ENCODE results near the gene PRDM12.

PRDM12 gene

DNA sequence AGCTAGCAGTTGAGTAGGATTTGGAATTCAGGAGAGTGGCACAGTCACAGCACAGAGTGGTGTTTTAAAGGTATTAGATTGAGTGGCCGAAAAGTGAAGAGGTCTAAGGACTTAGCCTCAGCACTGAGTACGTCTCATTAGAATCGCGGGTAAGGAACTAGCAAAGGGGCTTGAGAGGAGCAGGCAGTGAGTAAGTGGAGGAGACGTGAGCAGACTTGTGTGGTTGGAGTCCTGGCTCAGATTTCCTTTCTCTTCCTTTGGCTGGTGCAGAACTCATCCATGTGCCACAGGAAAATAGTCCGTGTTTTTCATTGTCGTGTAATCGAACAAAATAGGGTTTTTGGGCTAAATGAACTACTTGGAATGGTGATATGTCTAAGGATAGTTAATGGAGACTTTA is 32.6 kb downstream of the PRDM12 start:
- Histone ChIP-seq H3K4me3 (ENCODE audit: low read depth, low read length) (no peak overlapping the region), H3K36me3 (replicated peaks) (peaks cover 40% of the 10 kb centered on the region), H3K27me3 (replicated peaks) (no peaks in the 10 kb centered on the region), H3K27ac (no peak overlapping the region)
- TF ChIP-seq, protein P1, sequence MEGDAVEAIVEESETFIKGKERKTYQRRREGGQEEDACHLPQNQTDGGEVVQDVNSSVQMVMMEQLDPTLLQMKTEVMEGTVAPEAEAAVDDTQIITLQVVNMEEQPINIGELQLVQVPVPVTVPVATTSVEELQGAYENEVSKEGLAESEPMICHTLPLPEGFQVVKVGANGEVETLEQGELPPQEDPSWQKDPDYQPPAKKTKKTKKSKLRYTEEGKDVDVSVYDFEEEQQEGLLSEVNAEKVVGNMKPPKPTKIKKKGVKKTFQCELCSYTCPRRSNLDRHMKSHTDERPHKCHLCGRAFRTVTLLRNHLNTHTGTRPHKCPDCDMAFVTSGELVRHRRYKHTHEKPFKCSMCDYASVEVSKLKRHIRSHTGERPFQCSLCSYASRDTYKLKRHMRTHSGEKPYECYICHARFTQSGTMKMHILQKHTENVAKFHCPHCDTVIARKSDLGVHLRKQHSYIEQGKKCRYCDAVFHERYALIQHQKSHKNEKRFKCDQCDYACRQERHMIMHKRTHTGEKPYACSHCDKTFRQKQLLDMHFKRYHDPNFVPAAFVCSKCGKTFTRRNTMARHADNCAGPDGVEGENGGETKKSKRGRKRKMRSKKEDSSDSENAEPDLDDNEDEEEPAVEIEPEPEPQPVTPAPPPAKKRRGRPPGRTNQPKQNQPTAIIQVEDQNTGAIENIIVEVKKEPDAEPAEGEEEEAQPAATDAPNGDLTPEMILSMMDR (IDR thresholded peaks at IDR 0.05; ENCODE audit: low read depth, low read length, missing control alignments), result no peak
- in situ Hi-C loops (cut with HindIII; ENCODE audit: low pct_ligation_motif_present, low sequenced_read_pairs), result no loop called here
- no peak for DNase-seq

DNA sequence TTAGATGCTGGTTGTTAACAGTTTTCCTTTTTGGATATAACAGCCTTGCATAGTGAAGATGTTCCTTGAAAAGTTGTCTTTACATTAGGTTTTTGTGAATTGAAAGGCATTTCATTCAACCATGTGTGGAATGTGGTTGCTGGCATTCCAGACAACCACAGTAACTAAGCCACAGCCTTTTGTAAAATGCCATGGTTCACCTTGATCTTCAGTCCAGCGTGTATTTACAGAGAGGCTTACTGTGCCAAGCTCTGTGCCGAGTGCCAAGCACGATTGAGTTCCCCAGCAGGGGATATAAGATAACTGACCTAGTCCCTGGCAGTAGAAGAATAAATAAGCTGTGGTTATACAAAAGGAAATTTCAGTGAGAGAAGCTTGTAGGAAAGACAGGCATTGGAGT is 34.1 kb downstream of the PRDM12 start:
- in situ Hi-C loops (cut with HindIII; ENCODE audit: low pct_ligation_motif_present, low sequenced_read_pairs), result no loop called here
- TF ChIP-seq, protein P1 (IDR thresholded peaks at IDR 0.05; ENCODE audit: low read depth, low read length, missing control alignments), result no peak
- H3K27ac ChIP-seq, result no peak overlapping the region
- peaks cover 54% of the 10 kb centered on the region for H3K36me3 ChIP-seq (replicated peaks)
- no peak overlapping the region for H3K4me3 ChIP-seq (ENCODE audit: low read depth, low read length)
- no peak for DNase-seq
- H3K27me3 ChIP-seq (replicated peaks), result no peaks in the 10 kb centered on the region

DNA sequence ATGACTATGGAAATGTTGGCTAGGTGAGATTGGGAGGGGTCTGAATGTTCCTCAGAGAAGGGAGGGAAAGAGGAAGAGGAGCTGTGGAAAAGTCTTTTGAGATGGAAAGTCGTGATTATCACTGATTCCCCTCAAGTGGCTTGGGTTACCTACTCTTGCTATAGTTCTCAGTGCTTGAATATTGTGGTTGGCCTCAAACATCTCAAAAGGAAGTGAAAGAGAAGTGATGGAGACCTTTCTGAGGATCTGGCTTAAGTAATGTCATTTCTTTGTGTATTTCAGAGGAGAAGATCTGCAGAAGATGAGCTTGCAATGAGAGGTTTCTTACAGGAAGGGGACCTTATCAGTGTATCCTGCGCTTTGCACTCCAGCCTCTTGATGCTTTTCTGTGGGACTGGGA is 34.7 kb downstream of the PRDM12 start:
- peaks cover 59% of the 10 kb centered on the region for H3K36me3 ChIP-seq (replicated peaks)
- TF ChIP-seq, protein P1 (IDR thresholded peaks at IDR 0.05; ENCODE audit: low read depth, low read length, missing control alignments), result no peak
- H3K4me3 ChIP-seq (ENCODE audit: low read depth, low read length), result no peak overlapping the region
- in situ Hi-C loops (cut with HindIII; ENCODE audit: low pct_ligation_motif_present, low sequenced_read_pairs), result no loop called here
- H3K27ac ChIP-seq, result no peak overlapping the region
- no peaks in the 10 kb centered on the region for H3K27me3 ChIP-seq (replicated peaks)
- no peak for DNase-seq

DNA sequence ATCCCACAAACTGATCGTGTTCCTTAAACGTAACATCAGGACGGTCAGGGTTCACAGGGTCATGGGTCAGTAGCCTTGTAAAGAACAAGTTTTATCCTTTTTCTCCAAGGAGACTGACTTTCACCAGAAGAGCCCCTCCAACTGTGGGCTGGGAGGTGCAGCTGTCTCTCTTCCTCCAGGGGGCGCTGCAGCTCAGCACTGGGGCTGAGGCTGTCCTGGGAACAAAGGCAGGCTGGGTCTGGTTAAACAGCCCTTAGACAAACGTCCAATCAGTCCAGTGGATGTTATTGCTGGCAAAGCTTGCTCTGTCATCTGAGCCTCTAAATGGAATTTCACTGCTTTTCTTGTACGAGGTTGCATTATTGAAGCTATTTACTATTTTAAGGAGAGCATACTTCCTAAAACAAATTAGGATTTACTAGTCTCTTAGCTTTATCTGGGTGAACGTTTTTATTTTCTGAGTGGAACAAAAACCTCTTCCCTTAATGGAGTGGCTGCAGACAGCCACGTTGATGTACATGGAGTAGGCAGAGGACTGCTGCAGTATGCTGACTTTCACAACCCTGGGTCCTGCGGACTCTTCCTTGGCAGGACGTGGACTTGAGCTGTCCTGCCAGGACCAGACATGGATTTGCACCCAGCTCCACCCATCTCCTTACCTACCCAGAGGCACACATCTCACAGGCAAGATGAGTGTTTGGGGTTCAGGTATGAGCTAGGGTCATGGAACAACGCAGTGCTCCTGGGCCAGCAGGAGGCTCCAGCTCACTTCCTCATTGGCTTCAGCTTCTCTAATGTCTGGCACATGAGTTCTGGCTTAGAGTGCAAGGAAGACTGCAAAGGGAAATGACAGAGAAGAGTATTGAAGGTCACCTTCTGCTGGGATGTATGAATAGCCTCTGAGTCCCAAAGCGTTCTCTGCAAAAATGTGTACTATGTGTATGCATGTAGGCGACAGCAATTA is 36.9 kb downstream of the PRDM12 start:
- no peak overlapping the region for H3K4me3 ChIP-seq (ENCODE audit: low read depth, low read length)
- in situ Hi-C loops (cut with HindIII; ENCODE audit: low pct_ligation_motif_present, low sequenced_read_pairs), result loop anchor here (25.0 kb wide), 1 partner anchor 161 kb away; no protein-coding TSS in a partner anchor
- H3K27me3 ChIP-seq (replicated peaks), result no peaks in the 10 kb centered on the region
- TF ChIP-seq, protein P1 (IDR thresholded peaks at IDR 0.05; ENCODE audit: low read depth, low read length, missing control alignments), result peak; percentile 100
- DNase-seq, result peak; percentile 82
- no peak overlapping the region for H3K27ac ChIP-seq
- peaks cover 54% of the 10 kb centered on the region for H3K36me3 ChIP-seq (replicated peaks)

DNA sequence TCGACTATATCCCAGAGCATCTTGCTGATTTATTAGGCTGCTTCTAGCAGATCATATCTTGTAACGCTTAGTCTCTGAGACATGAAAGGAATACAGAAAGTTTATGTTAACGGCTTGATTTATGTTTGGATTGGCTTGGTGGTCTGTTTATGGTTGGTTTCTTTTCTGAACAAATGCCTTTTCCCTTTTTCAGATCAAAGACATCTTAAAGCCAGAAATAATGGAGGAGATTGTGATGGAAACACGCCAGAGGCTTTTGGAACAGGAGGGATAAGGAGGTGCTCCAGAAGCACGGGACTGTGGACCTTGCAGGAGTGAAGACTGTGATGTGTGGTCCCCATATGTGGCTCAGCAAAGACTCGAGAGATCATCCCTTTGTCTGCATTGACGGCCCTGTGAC is 39.1 kb downstream of the PRDM12 start:
- in situ Hi-C loops (cut with HindIII; ENCODE audit: low pct_ligation_motif_present, low sequenced_read_pairs), result loop anchor here (25.0 kb wide), 1 partner anchor 159 kb away; no protein-coding TSS in a partner anchor
- H3K36me3 ChIP-seq (replicated peaks), result peaks cover 40% of the 10 kb centered on the region
- DNase-seq, result no peak
- H3K27me3 ChIP-seq (replicated peaks), result no peaks in the 10 kb centered on the region
- no peak overlapping the region for H3K4me3 ChIP-seq (ENCODE audit: low read depth, low read length)
- TF ChIP-seq, protein P1 (IDR thresholded peaks at IDR 0.05; ENCODE audit: low read depth, low read length, missing control alignments), result no peak
- no peak overlapping the region for H3K27ac ChIP-seq
